ENCODE measurements around the gene ASPHD1. TPM values are rescaled to one million over a fixed set of nuclear protein-coding genes. Genes with fewer than 3 reads are reported as not detected.
A peak's percentile ranks its signal among the peaks of the same experiment; 100 is the strongest.
"Not testable (repeated sequence)": the region's sequence is repeated elsewhere in the genome, so short reads cannot be mapped to it uniquely, and the experiment has no call there.

The ASPHD1 gene
- total RNA-seq, 1 donor from 2014 or later = 4.4 TPM

DNA sequence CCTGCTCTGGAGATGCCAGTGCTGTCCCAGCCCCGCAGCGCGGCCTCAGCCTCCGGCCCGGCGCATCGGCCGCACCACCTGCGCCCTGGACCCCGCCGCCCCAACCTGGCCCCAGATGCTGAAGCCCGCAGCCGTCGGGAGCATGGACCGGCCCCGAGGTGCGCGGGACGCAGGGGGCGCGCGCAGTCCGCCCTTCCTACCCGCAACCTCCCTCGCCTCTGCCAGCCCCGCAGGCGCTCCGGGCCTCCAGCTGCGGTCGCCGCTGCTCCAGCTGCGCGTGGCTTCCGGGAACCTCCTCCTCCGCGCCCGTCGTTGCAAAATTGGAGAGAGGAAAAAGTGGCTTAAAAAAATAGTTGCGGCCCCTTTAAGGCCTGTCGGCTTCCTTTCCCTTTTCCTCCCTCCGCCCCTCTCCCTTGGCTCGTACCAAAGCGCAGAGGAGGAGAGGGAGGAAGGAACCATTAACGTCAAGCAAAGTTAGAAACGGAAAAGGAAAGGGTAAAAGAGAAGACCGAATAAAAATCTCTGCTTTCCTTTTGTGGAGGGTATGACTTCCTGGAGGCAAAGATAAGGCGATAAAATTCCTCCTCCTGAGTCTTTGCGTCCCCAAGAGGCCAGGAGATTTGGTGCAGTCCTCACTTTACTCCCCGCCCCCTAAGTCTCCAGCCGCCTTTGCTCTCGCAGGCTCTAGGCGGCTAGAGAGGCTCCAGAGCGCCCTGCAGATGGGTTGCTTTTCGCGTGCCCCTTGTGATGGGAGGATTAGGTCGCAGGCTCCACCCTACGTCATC lies 37.2 kb upstream of the ASPHD1 start, which contains the start of gene CDIPT:
TSS of gene CDIPT (minus strand) at position 343 of the 785 bp plus-strand sequence. CDS start 369 bp downstream, outside the sequence.
- H3K4me1 ChIP-seq = peaks cover 16% of the 10 kb centered on the region
- H3K27ac ChIP-seq = peak within 1 kb of the TSS; percentile 100
- ATAC-seq (peak; percentile 98), DNase-seq (peak; percentile 94)
- H3K4me3 ChIP-seq = peak within 1 kb of the TSS; percentile 91
- no peaks in the 10 kb centered on the region for H3K9me3 ChIP-seq
- intact Hi-C loops (cut with DNase I) = no loop called here
- TF ChIP-seq, protein P1, sequence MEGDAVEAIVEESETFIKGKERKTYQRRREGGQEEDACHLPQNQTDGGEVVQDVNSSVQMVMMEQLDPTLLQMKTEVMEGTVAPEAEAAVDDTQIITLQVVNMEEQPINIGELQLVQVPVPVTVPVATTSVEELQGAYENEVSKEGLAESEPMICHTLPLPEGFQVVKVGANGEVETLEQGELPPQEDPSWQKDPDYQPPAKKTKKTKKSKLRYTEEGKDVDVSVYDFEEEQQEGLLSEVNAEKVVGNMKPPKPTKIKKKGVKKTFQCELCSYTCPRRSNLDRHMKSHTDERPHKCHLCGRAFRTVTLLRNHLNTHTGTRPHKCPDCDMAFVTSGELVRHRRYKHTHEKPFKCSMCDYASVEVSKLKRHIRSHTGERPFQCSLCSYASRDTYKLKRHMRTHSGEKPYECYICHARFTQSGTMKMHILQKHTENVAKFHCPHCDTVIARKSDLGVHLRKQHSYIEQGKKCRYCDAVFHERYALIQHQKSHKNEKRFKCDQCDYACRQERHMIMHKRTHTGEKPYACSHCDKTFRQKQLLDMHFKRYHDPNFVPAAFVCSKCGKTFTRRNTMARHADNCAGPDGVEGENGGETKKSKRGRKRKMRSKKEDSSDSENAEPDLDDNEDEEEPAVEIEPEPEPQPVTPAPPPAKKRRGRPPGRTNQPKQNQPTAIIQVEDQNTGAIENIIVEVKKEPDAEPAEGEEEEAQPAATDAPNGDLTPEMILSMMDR (IDR thresholded peaks at IDR 0.05) = peak; percentile 54
- H3K36me3 ChIP-seq = peaks cover 32% of the 10 kb centered on the region
- no peaks in the 10 kb centered on the region for H3K27me3 ChIP-seq

DNA sequence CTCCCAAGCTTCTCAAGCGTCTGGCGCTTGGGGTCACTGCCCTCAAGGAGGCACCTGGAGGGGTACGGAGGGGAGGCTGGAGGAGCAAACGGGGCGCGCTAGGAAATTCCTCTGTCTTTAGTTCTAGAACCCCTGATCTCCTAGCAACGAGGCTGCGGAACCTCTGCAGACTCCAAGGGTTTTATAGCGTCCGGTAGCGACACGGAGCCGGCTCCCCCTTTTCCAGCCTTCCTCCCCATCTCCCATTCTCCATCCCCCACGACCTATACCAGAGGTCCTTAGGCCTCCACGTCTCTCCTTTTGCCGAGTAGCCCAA lies 36.7 kb upstream of the ASPHD1 start:
- Histone ChIP-seq H3K4me1 (peaks cover 16% of the 10 kb centered on the region), H3K36me3 (peaks cover 27% of the 10 kb centered on the region), H3K9me3 (no peaks in the 10 kb centered on the region), H3K4me3 (peak overlapping the region; percentile 91), H3K27me3 (no peaks in the 10 kb centered on the region), H3K27ac (peak overlapping the region; percentile 100)
- intact Hi-C loops (cut with DNase I) = no loop called here
- ATAC-seq = no peak
- TF ChIP-seq, protein P1 (IDR thresholded peaks at IDR 0.05) = no peak
- DNase-seq = no peak

DNA sequence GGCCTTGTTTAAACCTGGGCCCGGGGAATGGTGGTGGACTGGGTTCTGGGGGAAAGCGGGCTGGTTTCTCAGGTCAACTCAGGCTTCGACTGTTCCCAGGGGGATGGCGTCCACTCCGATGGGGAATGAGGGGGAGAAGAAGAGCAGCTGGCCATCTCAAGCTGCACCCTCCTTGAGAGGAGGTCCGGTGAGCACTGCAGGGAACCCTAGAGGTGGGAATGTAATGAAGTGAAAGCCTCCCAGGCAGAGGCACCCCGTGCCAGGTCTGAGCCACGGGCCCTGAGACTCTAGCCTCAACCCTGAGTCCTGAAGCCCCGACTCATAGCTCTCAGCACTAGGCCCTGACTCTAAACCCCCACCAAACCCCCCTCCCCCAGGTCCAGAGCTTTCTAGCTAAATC lies 36.1 kb upstream of the ASPHD1 start:
- Histone ChIP-seq H3K27ac (no peak overlapping the region), H3K36me3 (peaks cover 22% of the 10 kb centered on the region), H3K27me3 (no peaks in the 10 kb centered on the region), H3K4me3 (no peak overlapping the region), H3K4me1 (peaks cover 16% of the 10 kb centered on the region), H3K9me3 (no peaks in the 10 kb centered on the region)
- no peak for DNase-seq
- TF ChIP-seq, protein P1 (IDR thresholded peaks at IDR 0.05) = no peak
- no peak for ATAC-seq
- intact Hi-C loops (cut with DNase I) = no loop called here

DNA sequence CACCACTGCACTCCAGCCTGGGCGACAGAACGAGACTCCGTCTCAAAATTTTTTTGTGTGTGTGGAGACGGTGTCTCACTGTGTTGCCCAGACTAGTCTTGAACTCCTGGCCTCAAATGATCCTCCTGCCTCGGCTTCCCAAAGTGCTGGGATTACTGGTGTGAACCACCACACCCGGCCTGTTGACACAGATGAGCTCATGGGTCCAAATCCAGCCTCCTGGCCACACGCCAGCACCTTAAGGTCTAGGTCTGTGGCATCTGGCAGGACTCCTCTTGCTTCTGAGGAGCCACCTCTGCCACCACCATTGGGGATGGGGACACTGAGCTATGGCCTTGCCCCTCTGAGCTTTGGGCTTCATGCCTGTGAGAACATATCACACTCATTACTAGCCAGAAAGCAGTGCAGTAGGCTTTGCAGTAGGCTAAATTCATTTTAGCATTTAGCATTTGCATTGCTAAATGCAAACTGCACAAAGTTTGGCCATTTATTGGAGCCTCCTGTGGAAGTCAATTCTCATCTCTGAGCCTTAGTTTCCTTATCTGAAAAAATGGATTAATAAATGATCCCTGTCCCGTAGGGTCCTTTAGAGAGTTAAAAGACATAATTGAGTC lies 31.8 kb upstream of the ASPHD1 start:
- Histone ChIP-seq H3K4me1 (peaks cover 4% of the 10 kb centered on the region), H3K9me3 (no peaks in the 10 kb centered on the region), H3K27ac (no peak overlapping the region), H3K4me3 (no peak overlapping the region), H3K27me3 (no peaks in the 10 kb centered on the region), H3K36me3 (no peaks in the 10 kb centered on the region)
- intact Hi-C loops (cut with DNase I) = no loop called here
- DNase-seq = no peak
- TF ChIP-seq, protein P1 (IDR thresholded peaks at IDR 0.05) = no peak
- ATAC-seq = no peak

DNA sequence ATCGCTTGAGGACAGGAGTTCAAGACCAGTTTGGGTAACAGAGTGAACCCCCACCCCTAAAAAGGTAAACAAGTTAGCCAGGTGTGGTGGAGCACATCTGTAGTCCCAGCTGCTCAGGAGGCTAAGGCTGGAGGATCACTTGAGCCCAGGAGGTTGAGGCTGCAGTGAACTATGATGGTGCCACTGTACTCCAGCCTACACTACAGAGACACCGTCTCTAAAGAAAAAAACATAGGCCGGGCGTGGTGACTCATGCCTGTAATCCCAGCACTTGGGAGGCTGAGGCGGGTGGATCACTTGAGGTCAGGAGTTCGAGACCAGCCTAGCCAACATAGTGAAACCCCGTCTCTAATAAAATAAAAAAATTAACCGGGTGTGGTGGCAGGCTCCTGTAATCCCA lies 31.2 kb upstream of the ASPHD1 start:
- H3K4me3 ChIP-seq; H3K4me1 ChIP-seq; H3K36me3 ChIP-seq; H3K27ac ChIP-seq; H3K27me3 ChIP-seq; H3K9me3 ChIP-seq; intact Hi-C loops (cut with DNase I); ATAC-seq; DNase-seq: not testable (repeated sequence)

DNA sequence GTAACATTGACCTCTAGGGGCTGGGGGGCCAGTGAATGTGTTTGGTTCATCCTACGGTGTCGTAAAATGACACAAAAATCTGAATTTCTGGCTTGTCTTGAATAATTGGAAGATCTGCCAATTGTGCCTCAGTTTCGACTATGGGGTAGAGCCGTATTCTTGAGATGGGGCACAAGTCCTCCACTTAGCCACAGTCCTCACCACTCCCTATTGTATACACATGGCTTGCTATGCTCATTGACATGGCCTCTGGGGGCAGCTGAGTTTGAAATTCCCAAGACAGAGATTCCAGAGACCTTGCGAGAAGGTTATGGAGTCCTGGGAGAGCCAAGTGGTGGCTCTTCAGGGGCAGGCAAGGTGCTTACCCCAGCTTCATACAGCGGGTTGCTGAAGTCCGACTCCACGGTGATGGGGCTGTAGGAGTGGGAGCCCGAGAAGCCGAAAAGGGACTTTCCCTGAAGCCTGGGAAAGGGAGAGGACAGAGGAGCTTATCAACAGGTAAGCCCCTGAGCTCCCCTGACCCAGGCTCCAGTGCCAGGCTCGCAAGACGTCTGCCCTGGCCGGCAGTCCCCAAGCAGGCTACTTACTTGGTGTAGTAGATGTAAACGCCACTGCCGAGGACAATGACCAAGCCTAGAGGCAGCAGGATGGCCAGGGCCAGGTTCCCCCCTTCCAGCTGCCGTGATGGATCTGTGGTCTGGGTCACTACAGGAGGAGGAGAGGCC lies 28.3 kb upstream of the ASPHD1 start:
- no peaks in the 10 kb centered on the region for H3K9me3 ChIP-seq
- DNase-seq = no peak
- H3K4me1 ChIP-seq = peaks cover 7% of the 10 kb centered on the region
- intact Hi-C loops (cut with DNase I) = no loop called here
- no peak overlapping the region for H3K4me3 ChIP-seq
- no peak overlapping the region for H3K27ac ChIP-seq
- H3K36me3 ChIP-seq = no peaks in the 10 kb centered on the region
- TF ChIP-seq, protein P1 (IDR thresholded peaks at IDR 0.05) = no peak
- ATAC-seq = no peak
- H3K27me3 ChIP-seq = peaks cover 7% of the 10 kb centered on the region

All from upper lobe of right lung (tissue), 1 donor.